Activated naive CD4-positive, alpha-beta T cell (primary cell): Measurements from ENCODE around the gene SMIM41.
A peak's percentile ranks its signal among the peaks of the same experiment; 100 is the strongest.

ENCODE experiments used
- DNase-seq, 4 experiments: peaks; one replicate each; lab custom pipeline; 2025; lab: John Stamatoyannopoulos, UW

Gene SMIM41

GRCh38 chr12:52050758-52051541, 28.6 kb upstream of the SMIM41 start, which contains the start of gene NR4A1:
Gene NR4A1 (plus strand): TSS chr12:52051442. CDS start chr12:52054329, 2,887 bp downstream.
- DNase-seq: peak; percentile 97 to 99 (median 98)

GRCh38 chr12:52052468-52053186, 26.9 kb upstream of the SMIM41 start:
- DNase-seq: no peak

GRCh38 chr12:52053536-52054209, 25.8 kb upstream of the SMIM41 start:
- no peak for DNase-seq

GRCh38 chr12:52054231-52054832, 25.2 kb upstream of the SMIM41 start:
- no peak for DNase-seq

- DNase-seq: no peak
Measured at GRCh38 chr12:52054833-52055730, 24.4 kb upstream of the SMIM41 start.

GRCh38 chr12:52055731-52056711, 23.5 kb upstream of the SMIM41 start:
- DNase-seq: no peak

GRCh38 chr12:52056801-52057637, 22.5 kb upstream of the SMIM41 start:
- DNase-seq: no peak

- DNase-seq: no peak
Measured at GRCh38 chr12:52057638-52058576, 21.6 kb upstream of the SMIM41 start.

GRCh38 chr12:52058631-52059361, 20.7 kb upstream of the SMIM41 start:
- no peak for DNase-seq

- no peak for DNase-seq
Measured at GRCh38 chr12:52059582-52060497, 19.7 kb upstream of the SMIM41 start.

GRCh38 chr12:52060498-52061177, 18.9 kb upstream of the SMIM41 start:
- no peak for DNase-seq

- no peak for DNase-seq
Measured at GRCh38 chr12:52061470-52062166, 17.9 kb upstream of the SMIM41 start.

GRCh38 chr12:52062167-52063081, 17.1 kb upstream of the SMIM41 start:
- no peak for DNase-seq
